ENCODE measurements around the gene CCDC24. TPM values are rescaled to one million over a fixed set of nuclear protein-coding genes. Genes with fewer than 3 reads are reported as not detected.
A peak's percentile ranks its signal among the peaks of the same experiment; 100 is the strongest.

The CCDC24 gene
- total and polyA plus RNA-seq, 2 of the 13 experiments (the other 11 are each of a cell fraction or from before 2014, with no cell fraction given) = 1.4 to 2.9 TPM

DNA sequence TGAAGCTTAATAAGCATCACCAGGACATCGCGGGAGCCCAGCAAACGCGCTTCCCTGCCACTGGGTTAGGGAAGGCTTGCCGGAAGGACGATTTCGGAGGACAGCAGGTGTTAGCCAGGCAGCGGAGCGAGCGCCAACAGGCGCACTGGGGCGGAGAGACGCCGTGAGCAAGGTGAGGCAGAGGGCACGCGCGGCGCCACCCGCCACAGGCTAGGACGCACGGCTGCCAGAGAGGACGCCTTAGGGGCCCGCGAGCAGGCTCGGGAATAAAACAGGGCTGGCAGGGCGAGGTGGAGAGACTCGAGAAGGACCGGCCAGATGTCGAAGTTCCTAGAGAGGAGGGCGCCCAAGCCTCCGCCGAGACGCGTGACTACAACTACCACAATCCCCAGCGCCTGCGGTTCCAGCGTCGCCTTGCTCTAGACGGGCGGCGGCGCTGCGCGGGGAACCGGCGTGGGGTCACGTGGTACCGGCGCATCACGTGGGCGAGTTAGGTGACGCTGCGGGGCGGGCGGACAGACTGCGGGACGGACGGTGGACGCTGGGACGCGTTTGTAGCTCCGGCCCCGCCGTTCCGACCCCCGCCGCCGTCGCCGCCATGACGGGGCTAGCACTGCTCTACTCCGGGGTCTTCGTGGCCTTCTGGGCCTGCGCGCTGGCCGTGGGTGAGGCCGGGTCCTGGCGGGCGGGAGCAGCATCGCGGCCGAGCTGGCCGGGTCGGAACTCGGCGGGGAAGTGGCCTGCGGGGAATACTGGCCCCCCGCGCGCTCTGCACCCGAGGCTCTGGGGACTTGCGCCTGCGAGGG is 16.8 kb upstream of the CCDC24 start, which contains the start of gene ATP6V0B (continued):
- TF ChIP-seq ZBTB7A (CRISPR knock-in tag; IDR thresholded peaks at IDR 0.05) = no peak
- peak; percentile 55; the same call in 1 of the 2 replicates for TF ChIP-seq FOXK1 (CRISPR knock-in tag; IDR thresholded peaks at IDR 0.05; ENCODE audit: borderline replicate concordance, low read depth)
- TF ChIP-seq ZFX (CRISPR knock-in tag; IDR thresholded peaks at IDR 0.05; ENCODE audit: low read depth) = peak; percentile 91
- peak; percentile 62 for TF ChIP-seq NFYC (CRISPR knock-in tag; IDR thresholded peaks at IDR 0.05)
- TF ChIP-seq, protein P1, sequence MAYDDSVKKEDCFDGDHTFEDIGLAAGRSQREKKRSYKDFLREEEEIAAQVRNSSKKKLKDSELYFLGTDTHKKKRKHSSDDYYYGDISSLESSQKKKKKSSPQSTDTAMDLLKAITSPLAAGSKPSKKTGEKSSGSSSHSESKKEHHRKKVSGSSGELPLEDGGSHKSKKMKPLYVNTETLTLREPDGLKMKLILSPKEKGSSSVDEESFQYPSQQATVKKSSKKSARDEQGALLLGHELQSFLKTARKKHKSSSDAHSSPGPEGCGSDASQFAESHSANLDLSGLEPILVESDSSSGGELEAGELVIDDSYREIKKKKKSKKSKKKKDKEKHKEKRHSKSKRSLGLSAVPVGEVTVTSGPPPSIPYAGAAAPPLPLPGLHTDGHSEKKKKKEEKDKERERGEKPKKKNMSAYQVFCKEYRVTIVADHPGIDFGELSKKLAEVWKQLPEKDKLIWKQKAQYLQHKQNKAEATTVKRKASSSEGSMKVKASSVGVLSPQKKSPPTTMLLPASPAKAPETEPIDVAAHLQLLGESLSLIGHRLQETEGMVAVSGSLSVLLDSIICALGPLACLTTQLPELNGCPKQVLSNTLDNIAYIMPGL (CRISPR knock-in tag; IDR thresholded peaks at IDR 0.05; ENCODE audit: borderline replicate concordance in 1 of 2, low read depth in 1 of 2) = peak; percentile 68 to 82; a peak in 3 of 4 replicates
- TF ChIP-seq ZNF672 (CRISPR knock-in tag; IDR thresholded peaks at IDR 0.05) = no peak
- TF ChIP-seq PRDM4 (CRISPR knock-in tag; IDR thresholded peaks at IDR 0.05; ENCODE audit: borderline replicate concordance) = no peak
- TF ChIP-seq, protein P2, sequence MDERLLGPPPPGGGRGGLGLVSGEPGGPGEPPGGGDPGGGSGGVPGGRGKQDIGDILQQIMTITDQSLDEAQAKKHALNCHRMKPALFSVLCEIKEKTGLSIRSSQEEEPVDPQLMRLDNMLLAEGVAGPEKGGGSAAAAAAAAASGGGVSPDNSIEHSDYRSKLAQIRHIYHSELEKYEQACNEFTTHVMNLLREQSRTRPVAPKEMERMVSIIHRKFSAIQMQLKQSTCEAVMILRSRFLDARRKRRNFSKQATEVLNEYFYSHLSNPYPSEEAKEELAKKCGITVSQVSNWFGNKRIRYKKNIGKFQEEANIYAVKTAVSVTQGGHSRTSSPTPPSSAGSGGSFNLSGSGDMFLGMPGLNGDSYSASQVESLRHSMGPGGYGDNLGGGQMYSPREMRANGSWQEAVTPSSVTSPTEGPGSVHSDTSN (CRISPR knock-in tag; IDR thresholded peaks at IDR 0.05) = no peak
- TF ChIP-seq, protein P3, sequence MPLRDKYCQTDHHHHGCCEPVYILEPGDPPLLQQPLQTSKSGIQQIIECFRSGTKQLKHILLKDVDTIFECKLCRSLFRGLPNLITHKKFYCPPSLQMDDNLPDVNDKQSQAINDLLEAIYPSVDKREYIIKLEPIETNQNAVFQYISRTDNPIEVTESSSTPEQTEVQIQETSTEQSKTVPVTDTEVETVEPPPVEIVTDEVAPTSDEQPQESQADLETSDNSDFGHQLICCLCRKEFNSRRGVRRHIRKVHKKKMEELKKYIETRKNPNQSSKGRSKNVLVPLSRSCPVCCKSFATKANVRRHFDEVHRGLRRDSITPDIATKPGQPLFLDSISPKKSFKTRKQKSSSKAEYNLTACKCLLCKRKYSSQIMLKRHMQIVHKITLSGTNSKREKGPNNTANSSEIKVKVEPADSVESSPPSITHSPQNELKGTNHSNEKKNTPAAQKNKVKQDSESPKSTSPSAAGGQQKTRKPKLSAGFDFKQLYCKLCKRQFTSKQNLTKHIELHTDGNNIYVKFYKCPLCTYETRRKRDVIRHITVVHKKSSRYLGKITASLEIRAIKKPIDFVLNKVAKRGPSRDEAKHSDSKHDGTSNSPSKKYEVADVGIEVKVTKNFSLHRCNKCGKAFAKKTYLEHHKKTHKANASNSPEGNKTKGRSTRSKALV (CRISPR knock-in tag; IDR thresholded peaks at IDR 0.05) = no peak
- peak; percentile 21; the same call in 1 of the 2 replicates for TF ChIP-seq ZNF792 (CRISPR knock-in tag; IDR thresholded peaks at IDR 0.05)
- TF ChIP-seq, protein P4, sequence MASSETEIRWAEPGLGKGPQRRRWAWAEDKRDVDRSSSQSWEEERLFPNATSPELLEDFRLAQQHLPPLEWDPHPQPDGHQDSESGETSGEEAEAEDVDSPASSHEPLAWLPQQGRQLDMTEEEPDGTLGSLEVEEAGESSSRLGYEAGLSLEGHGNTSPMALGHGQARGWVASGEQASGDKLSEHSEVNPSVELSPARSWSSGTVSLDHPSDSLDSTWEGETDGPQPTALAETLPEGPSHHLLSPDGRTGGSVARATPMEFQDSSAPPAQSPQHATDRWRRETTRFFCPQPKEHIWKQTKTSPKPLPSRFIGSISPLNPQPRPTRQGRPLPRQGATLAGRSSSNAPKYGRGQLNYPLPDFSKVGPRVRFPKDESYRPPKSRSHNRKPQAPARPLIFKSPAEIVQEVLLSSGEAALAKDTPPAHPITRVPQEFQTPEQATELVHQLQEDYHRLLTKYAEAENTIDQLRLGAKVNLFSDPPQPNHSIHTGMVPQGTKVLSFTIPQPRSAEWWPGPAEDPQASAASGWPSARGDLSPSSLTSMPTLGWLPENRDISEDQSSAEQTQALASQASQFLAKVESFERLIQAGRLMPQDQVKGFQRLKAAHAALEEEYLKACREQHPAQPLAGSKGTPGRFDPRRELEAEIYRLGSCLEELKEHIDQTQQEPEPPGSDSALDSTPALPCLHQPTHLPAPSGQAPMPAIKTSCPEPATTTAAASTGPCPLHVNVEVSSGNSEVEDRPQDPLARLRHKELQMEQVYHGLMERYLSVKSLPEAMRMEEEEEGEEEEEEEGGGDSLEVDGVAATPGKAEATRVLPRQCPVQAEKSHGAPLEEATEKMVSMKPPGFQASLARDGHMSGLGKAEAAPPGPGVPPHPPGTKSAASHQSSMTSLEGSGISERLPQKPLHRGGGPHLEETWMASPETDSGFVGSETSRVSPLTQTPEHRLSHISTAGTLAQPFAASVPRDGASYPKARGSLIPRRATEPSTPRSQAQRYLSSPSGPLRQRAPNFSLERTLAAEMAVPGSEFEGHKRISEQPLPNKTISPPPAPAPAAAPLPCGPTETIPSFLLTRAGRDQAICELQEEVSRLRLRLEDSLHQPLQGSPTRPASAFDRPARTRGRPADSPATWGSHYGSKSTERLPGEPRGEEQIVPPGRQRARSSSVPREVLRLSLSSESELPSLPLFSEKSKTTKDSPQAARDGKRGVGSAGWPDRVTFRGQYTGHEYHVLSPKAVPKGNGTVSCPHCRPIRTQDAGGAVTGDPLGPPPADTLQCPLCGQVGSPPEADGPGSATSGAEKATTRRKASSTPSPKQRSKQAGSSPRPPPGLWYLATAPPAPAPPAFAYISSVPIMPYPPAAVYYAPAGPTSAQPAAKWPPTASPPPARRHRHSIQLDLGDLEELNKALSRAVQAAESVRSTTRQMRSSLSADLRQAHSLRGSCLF (CRISPR knock-in tag; IDR thresholded peaks at IDR 0.05; ENCODE audit: borderline replicate concordance) = no peak
- no peak; the same call in 1 of the 2 replicates for TF ChIP-seq RXRB (CRISPR knock-in tag; IDR thresholded peaks at IDR 0.05; ENCODE audit: borderline replicate concordance)
- TF ChIP-seq BRD4 (CRISPR knock-in tag; IDR thresholded peaks at IDR 0.05) = no peak

Data from HepG2 (cell line).